Suprapubic skin (tissue), 3 donors: ENCODE results near the gene LMNB1.

ENCODE experiments used
- CTCF ChIP-seq, 2 donors: fragments of 200-600 bp in 1 of 2; fragments of 450-650 bp in 1 of 2; sonication (generic) in 1 of 2; IDR thresholded peaks; one replicate each; pipeline ENCODE4 v1.5.1; 2016 to 2019; ENCODE audit warnings: antibody characterized with exemption in 2 of 2, mild to moderate bottlenecking in 1 of 2, moderate library complexity in 1 of 2
- EP300 ChIP-seq: sonication (generic); formaldehyde crosslinking; IDR thresholded peaks from one replicate; pipeline ENCODE4 v1.6.1; 2017; ENCODE audit warnings: antibody characterized with exemption
- POLR2A ChIP-seq, 2 donors: fragments of 450-650 bp; IDR thresholded peaks; one replicate each; pipeline ENCODE4 v1.6.1; 2017; ENCODE audit warnings: antibody characterized with exemption in 2 of 2, mild to moderate bottlenecking in 2 of 2, moderate library complexity in 2 of 2

GRCh38 chr5:126805063-126805462 lies 28.1 kb downstream of the LMNB1 start:
- TF ChIP-seq CTCF (IDR thresholded peaks at IDR 0.05) (no peak), EP300 (no peak), POLR2A (IDR thresholded peaks at IDR 0.05) (no peak)
